Trophoblast cell (in vitro differentiated cells and primary cell): Measurements from ENCODE around the gene ENTPD2.

Experiments
- DNase-seq, 2 donors: peaks; one replicate each; pipeline ENCODE4 v3.0.0-alpha.2; 2016
- H2AFZ ChIP-seq: 2 replicates; pipeline ENCODE4 v1.6.1; 2013; ENCODE audit warnings: low read length, moderate library complexity, mild to moderate bottlenecking; ENCODE audit not compliant: insufficient read depth, poor library complexity
- H2AK5ac ChIP-seq: 2 replicates; pipeline ENCODE4 v1.6.1; 2013; ENCODE audit warnings: mild to moderate bottlenecking, low read length
- H2BK120ac ChIP-seq: 2 replicates; pipeline ENCODE4 v1.6.1; 2013; ENCODE audit warnings: low read length, mild to moderate bottlenecking, moderate library complexity; ENCODE audit not compliant: insufficient read depth, poor library complexity
- H2BK12ac ChIP-seq: 2 replicates; pipeline ENCODE4 v1.6.1; 2013; ENCODE audit warnings: mild to moderate bottlenecking, low read length, moderate library complexity
- H2BK5ac ChIP-seq: 2 replicates; pipeline ENCODE4 v1.6.1; 2013; ENCODE audit warnings: low read length, low read depth, moderate library complexity, mild to moderate bottlenecking; ENCODE audit not compliant: poor library complexity
- H3K14ac ChIP-seq: 2 replicates; pipeline ENCODE4 v1.6.1; 2013; ENCODE audit warnings: mild to moderate bottlenecking, low read length
- H3K18ac ChIP-seq: 2 replicates; pipeline ENCODE4 v1.6.1; 2013; ENCODE audit warnings: mild to moderate bottlenecking, low read length
- H3K23ac ChIP-seq: 2 replicates; pipeline ENCODE4 v1.6.1; 2013; ENCODE audit warnings: low read length
- H3K27ac ChIP-seq: 2 replicates; pipeline ENCODE4 v1.5.1; 2013; ENCODE audit warnings: low read depth, mild to moderate bottlenecking, inconsistent platforms, low read length, moderate library complexity
- H3K27me3 ChIP-seq: 2 replicates; pipeline ENCODE4 v1.6.1; 2013; ENCODE audit warnings: inconsistent platforms, mild to moderate bottlenecking, low read length, moderate library complexity; ENCODE audit not compliant: insufficient read depth
- H3K36me3 ChIP-seq, 2 experiments: 1 replicate in 1 of 2; 2 replicates in 1 of 2; pipeline ENCODE4 v1.6.1; 2013; ENCODE audit warnings: low read length in 2 of 2, mild to moderate bottlenecking in 2 of 2, moderate library complexity in 1 of 2; ENCODE audit not compliant: insufficient read depth in 2 of 2, control insufficient read depth in 1 of 2
- H3K4ac ChIP-seq: 2 replicates; pipeline ENCODE4 v1.6.1; 2013; ENCODE audit warnings: low read depth, mild to moderate bottlenecking, low read length, moderate library complexity
- H3K4me1 ChIP-seq, 2 experiments: 1 replicate in 1 of 2; 2 replicates in 1 of 2; pipeline ENCODE4 v1.6.1; 2013; ENCODE audit warnings: low read length in 2 of 2, mild to moderate bottlenecking in 2 of 2, moderate library complexity in 1 of 2; ENCODE audit not compliant: insufficient read depth in 2 of 2, control insufficient read depth in 1 of 2
- H3K4me2 ChIP-seq: 2 replicates; pipeline ENCODE4 v1.6.1; 2013; ENCODE audit warnings: inconsistent platforms, mild to moderate bottlenecking, low read length, moderate library complexity
- H3K4me3 ChIP-seq: 2 replicates; pipeline ENCODE4 v1.5.1; 2013; ENCODE audit warnings: mild to moderate bottlenecking, low read depth, low read length, inconsistent platforms
- H3K79me1 ChIP-seq: one replicate; pipeline ENCODE4 v1.6.1; 2013; ENCODE audit warnings: low read length
- H3K79me2 ChIP-seq: 2 replicates; pipeline ENCODE4 v1.6.1; 2013; ENCODE audit warnings: low read length, mild to moderate bottlenecking; ENCODE audit not compliant: control insufficient read depth, insufficient read depth, poor library complexity
- H3K9ac ChIP-seq: 2 replicates; pipeline ENCODE4 v1.6.1; 2013; ENCODE audit warnings: mild to moderate bottlenecking, low read length
- H3K9me3 ChIP-seq: 2 replicates; pipeline ENCODE4 v1.6.1; 2013; ENCODE audit warnings: low read depth, mild to moderate bottlenecking, control low read depth, inconsistent platforms, low read length; ENCODE audit not compliant: insufficient read depth
- H4K12ac ChIP-seq: 2 replicates; pipeline ENCODE4 v1.6.1; 2013; ENCODE audit warnings: low read depth, mild to moderate bottlenecking, low read length, moderate library complexity
- H4K8ac ChIP-seq: 2 replicates; pipeline ENCODE4 v1.6.1; 2013; ENCODE audit warnings: low read depth, mild to moderate bottlenecking, low read length, moderate library complexity
- H4K91ac ChIP-seq: one replicate; pipeline ENCODE4 v1.6.1; 2013; ENCODE audit warnings: low read depth, mild to moderate bottlenecking, low read length, moderate library complexity
- WGBS: extraction: QIAGEN DNeasy Blood & Tissue Kit; methylation state at CpG from one replicate; pipeline ENCODE4 v1.1.7; 2013; ENCODE audit warnings: missing lambda C conversion rate; ENCODE audit not compliant: insufficient read length, insufficient coverage; ENCODE audit errors: extremely low coverage; 5-methylcytosine and 5-hydroxymethylcytosine counted together

The ENTPD2 gene

DNA sequence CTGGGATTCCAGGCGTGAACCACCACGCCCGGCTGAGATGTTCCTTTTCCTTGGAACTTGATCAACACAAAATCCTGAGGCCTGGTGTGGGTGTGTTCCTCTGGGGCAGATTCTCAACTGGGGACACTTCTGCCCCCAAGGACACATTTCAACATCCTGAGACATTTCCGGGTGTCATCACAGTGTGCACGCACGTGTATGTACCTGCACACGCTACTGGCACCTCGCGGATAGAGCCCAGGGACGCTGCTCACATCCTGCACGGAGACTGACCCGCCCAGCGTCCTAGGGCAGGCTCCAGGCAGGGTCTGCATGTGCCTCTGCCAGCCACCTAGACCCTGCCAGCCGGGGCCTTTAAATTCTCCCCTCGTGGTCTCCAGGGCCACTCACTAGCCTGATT lies 8.5 kb upstream of the ENTPD2 start:
- Histone ChIP-seq H3K9ac (no peak overlapping the region), H3K14ac (no peak overlapping the region), H3K79me2 (no peaks in the 10 kb centered on the region), H2AFZ (no peak overlapping the region), H3K4me1 (no peaks in the 10 kb centered on the region), H3K23ac (no peak overlapping the region), H3K27ac (no peak overlapping the region), H3K9me3 (peaks cover 2% of the 10 kb centered on the region), H3K79me1 (no peaks in the 10 kb centered on the region), H2BK120ac (no peak overlapping the region), H2BK5ac (no peak overlapping the region), H3K4ac (no peak overlapping the region), H3K36me3 (peaks cover 2 to 3% of the 10 kb centered on the region in 2 experiments), H4K91ac (no peak overlapping the region), H2AK5ac (no peak overlapping the region), H4K12ac (no peak overlapping the region), H3K27me3 (no peaks in the 10 kb centered on the region), H2BK12ac (no peak overlapping the region), H3K4me3 (no peak overlapping the region), H3K18ac (no peak overlapping the region), H4K8ac (no peak overlapping the region), H3K4me2 (no peak overlapping the region)
- no CpG with 5 or more reads among the region's 15 CpGs for WGBS
- DNase-seq: no peak

DNA sequence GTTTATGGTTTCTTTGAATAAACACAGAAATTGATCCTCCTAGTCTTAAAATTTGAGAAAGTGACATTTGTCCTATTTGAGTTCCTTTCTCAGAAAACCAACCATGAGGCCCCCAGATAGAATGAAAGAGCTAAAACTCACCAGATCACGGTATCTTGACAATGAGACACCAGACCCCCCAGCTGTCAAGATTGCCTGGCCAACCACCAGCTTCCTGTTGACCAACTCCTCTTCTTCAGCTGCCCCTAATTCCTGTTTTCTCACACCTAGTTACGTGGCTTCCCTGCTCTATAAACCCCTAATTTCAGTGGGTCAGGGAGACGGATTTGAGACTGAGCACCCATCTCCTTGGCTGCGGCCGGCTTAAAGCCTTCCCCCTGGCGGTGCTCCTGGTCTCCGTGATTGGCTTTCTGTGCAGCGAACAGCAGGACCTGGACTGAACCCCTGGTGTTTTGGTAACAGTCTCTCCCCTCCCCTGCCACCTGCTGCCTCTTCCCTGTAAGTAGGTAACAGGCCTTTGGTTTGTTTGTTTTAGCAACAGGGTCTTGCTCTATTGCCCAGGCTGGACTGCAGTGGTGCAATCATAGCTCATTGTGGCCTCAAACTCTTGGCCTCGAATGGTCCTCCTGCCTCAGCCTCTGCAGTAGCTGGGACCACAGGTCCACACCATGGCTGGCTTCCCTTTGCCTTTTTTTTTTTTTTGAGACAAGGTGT lies 4.8 kb upstream of the ENTPD2 start:
- Histone ChIP-seq H3K4ac (no peak overlapping the region), H4K12ac (no peak overlapping the region), H3K9ac (no peak overlapping the region), H2AK5ac (no peak overlapping the region), H2AFZ (no peak overlapping the region), H3K79me2 (no peaks in the 10 kb centered on the region), H3K18ac (no peak overlapping the region), H4K8ac (no peak overlapping the region), H3K14ac (no peak overlapping the region), H3K79me1 (no peaks in the 10 kb centered on the region), H2BK12ac (no peak overlapping the region), H3K36me3 (no peaks in the 10 kb centered on the region), H3K23ac (peak overlapping the region; percentile 80), H3K9me3 (no peaks in the 10 kb centered on the region), H4K91ac (no peak overlapping the region), H3K4me1 (peaks cover 6 to 7% of the 10 kb centered on the region in 2 experiments), H2BK120ac (no peak overlapping the region), H3K27ac (no peak overlapping the region), H3K4me2 (no peak overlapping the region), H3K27me3 (peaks cover 10% of the 10 kb centered on the region), H2BK5ac (no peak overlapping the region), H3K4me3 (peak overlapping the region; percentile 50)
- DNase-seq: no peak
- no CpG with 5 or more reads among the region's 9 CpGs for WGBS

- Histone ChIP-seq H4K8ac (no peak overlapping the region), H3K9me3 (no peaks in the 10 kb centered on the region), H2AFZ (no peak overlapping the region), H3K79me2 (no peaks in the 10 kb centered on the region), H3K14ac (no peak overlapping the region), H3K4me1 (peaks cover 8 to 11% of the 10 kb centered on the region in 2 experiments), H2BK12ac (no peak overlapping the region), H2BK120ac (no peak overlapping the region), H4K12ac (no peak overlapping the region), H3K79me1 (no peaks in the 10 kb centered on the region), H2BK5ac (no peak overlapping the region), H4K91ac (no peak overlapping the region), H2AK5ac (no peak overlapping the region), H3K9ac (no peak overlapping the region), H3K4me2 (no peak overlapping the region), H3K27me3 (peaks cover 21% of the 10 kb centered on the region), H3K4me3 (no peak overlapping the region), H3K27ac (no peak overlapping the region), H3K4ac (no peak overlapping the region), H3K36me3 (no peaks in the 10 kb centered on the region), H3K18ac (no peak overlapping the region), H3K23ac (no peak overlapping the region)
- no CpG with 5 or more reads among the region's 16 CpGs for WGBS
- no peak for DNase-seq
Observed at GRCh38 chr9:137057545-137057944, 3.7 kb upstream of the ENTPD2 start.

GRCh38 chr9:137056739-137057415 lies 3.0 kb upstream of the ENTPD2 start:
- Histone ChIP-seq H3K18ac (no peak overlapping the region), H3K14ac (no peak overlapping the region), H3K36me3 (no peaks in the 10 kb centered on the region), H2BK120ac (no peak overlapping the region), H3K27me3 (peaks cover 22% of the 10 kb centered on the region), H3K23ac (no peak overlapping the region), H3K4me3 (peak overlapping the region; percentile 43), H3K79me2 (no peaks in the 10 kb centered on the region), H2BK5ac (no peak overlapping the region), H2AK5ac (no peak overlapping the region), H3K9me3 (no peaks in the 10 kb centered on the region), H3K79me1 (no peaks in the 10 kb centered on the region), H2AFZ (no peak overlapping the region), H3K9ac (no peak overlapping the region), H3K4ac (no peak overlapping the region), H4K12ac (no peak overlapping the region), H2BK12ac (no peak overlapping the region), H3K27ac (no peak overlapping the region), H3K4me2 (no peak overlapping the region), H3K4me1 (peaks cover 8 to 11% of the 10 kb centered on the region in 2 experiments), H4K8ac (no peak overlapping the region), H4K91ac (no peak overlapping the region)
- DNase-seq: no peak
- WGBS: no CpG with 5 or more reads among the region's 17 CpGs
